Measurements from ENCODE around the gene CASP6.
"Not testable (repeated sequence)": the region's sequence is repeated elsewhere in the genome, so short reads cannot be mapped to it uniquely, and the experiment has no call there.

The CASP6 gene

GRCh38 chr4:109719604-109720003, 16.4 kb upstream of the CASP6 start:
- DNase-seq (ENCODE audit: low spot score) = no peak

- DNase-seq (ENCODE audit: low spot score) = no peak
Measured at GRCh38 chr4:109718759-109719158, 15.5 kb upstream of the CASP6 start.

DNA sequence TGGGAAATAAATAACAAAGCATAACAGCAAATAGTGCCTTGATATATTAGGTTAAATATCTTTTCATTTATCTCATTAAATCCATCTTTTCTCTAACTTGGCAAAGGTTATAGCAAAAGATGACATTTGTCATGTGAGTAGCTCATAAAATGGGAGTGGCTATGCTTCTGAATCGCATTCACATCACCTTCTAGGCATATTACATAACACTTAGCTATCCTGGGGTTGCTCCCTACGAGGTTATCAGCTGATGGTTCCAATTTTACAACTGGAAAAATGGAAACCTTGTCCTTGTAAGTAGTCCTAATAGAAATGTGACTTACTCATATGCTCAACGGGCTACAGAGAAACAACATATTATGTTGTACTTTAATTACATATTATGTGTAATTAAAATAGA, 10.3 kb upstream of the CASP6 start:
- DNase-seq (ENCODE audit: low spot score) = no peak

DNA sequence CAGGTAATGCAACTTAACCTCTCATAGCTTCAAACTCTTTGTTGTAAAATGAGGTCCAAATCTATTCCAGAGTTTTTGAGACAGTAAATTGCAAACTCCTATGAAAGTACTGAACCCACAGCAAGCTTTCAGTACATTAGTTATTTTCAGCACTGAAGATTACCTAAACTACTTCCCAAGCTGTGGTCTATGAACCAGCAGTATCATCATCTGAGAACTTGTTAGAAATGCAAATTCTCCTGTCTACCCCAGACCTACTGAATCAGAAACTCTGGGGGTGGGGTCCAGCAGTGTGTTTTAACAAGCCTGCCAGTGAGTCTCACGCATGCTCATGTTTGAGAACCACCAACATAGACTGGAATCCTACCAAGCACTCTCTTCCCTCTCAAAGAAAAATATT, 5.7 kb upstream of the CASP6 start:
- no peak for DNase-seq (ENCODE audit: low spot score)

DNA sequence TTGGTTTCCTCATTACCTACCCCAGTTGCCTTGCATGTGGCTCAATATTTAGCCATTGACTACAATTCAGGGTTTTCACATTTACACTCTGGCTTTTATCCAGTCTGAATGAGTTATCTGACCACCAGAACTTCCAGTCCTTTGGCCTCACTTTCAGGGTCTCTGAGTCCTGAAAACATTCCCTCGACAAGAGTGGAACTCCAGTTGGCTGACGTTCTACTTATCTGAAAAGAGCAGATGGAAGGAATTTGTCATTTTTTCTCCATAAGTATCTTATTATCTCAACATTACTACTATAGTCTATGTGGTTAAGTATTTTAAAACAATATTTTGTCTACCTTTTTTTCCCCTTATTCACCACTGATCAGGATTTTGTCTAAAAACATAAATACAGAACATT, 5.2 kb upstream of the CASP6 start:
- DNase-seq (ENCODE audit: low spot score) = no peak

GRCh38 chr4:109703664-109704361, 568 bp upstream of the CASP6 start:
- no peak for DNase-seq (ENCODE audit: low spot score)

DNA sequence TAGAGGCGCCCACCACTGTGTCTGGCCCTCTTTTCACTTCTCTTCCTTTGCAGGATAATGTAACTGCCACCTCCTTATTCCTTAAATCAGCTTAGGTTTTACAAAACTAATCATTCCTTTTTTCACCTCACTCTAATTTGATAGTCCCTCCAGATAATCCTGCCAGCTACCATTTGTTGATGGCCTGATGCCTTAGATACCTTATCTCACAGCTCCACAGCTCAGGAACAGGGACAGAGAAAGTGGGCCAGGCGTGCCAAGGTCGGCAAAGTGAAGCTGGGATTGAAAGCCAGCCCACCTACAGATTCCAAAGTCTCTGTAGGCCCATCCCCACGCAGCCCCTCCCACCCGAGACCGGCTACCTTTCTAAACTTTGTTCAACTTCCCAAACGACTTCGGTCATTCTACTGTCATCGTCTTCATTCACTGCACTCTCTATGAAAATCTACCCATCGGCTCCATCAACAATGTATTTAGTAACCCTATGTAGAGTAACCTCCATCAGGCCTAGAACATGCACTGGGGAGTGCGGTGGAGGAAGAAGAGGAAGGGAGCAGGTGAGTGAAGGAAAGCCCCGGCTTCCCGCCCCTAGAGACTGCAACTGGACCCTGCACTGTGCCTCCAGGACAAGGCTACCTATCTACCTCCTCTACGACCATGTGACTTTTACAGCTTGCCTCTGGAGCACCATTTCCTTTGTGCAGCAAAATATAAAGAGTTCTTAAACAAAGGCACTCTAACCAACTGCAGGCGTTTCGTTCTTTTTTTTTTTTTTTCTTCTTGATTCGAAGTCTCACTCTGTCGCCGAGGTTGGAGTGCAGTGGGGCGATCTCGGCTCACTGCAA, 1.5 kb downstream of the CASP6 start:
- DNase-seq (ENCODE audit: low spot score) = peak; percentile 52

DNA sequence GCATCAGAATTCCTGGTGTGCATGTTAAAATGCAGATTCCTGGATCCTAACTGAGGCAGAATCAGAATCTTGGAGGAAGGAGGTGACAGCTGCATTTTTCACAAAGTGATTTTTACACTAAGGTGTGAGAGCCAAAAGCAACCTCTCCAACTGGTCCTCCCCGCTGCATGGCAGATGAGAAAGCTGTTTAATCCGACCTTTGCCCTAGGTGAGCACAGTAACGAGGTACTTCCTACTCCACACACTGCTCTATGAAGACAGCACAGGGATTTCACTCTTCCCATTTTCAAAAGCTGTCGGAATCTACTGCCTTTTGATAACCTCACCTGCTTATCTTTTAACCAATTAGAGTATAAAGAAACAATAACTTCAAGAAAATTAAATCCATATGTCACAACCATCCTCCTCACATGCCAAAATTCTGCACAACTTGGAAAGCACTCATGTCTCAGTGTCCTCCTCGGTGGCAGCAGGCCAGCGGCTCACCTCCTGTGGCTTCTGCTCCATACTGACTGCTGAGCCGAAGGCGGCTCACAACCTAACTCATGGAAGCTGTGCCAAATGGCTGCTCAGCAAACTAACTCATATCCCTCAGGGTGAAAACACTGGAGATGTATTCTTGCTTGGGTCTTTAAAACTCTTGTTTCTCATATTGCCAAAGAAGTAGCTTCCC, 3.6 kb downstream of the CASP6 start:
- DNase-seq (ENCODE audit: low spot score) = no peak

GRCh38 chr4:109698656-109699055, 4.6 kb downstream of the CASP6 start:
- DNase-seq (ENCODE audit: low spot score) = no peak

- DNase-seq (ENCODE audit: low spot score) = no peak
Measured at GRCh38 chr4:109691411-109691920, 11.8 kb downstream of the CASP6 start.

GRCh38 chr4:109690690-109691410, 12.4 kb downstream of the CASP6 start:
- DNase-seq (ENCODE audit: low spot score) = no peak

DNA sequence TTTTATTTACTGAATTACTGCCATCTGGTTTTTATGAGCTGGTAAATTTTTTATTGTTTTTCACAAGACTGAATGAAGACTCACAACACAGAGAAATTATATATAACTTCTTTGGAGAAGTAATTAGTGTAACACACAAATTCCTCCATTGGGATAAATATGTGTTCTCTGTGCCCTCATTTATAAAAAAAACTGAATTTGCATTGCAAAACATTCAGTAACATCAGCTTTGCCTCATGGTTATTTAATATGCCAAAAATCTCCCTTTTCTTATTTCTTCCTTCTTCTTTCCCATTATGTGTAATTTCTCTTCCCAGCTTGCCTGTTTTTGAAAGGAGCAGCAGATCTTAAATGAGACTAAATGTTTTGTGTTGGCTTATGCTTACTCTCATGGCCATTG, 18.5 kb downstream of the CASP6 start:
- DNase-seq (ENCODE audit: low spot score) = no peak

DNA sequence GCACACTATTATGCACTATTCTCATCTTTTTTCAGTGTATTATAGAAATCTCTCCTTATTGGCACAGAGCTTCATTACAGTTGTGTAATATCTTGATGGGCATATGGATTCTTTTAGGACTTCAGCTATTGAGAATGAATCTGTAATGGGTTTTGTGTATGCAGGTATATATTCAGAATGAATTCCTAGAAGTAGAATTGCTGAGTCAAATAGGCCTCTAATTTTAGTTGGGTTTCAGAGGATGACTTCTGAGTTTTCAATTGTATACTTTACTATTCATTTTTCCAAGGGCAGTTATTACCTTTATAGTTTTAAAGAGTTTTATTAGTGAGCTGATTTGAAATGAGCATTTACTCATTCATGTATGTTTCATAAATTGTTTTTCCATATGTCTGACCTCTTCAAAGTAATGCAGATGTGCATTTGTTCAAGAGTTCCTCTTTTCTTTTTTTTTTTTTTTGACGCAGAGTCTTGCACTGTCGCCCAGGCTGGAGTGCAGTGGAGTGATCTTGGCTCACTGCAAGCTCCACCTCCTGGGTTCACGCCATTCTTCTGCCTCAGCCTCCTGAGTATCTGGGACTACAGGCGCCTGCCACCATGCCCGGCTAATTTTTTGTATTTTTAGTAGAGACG, 19.5 kb downstream of the CASP6 start:
- DNase-seq (ENCODE audit: low spot score) = no peak

- DNase-seq (ENCODE audit: low spot score) = no peak
Measured at GRCh38 chr4:109682875-109683274, 20.4 kb downstream of the CASP6 start.

- not testable (repeated sequence) for DNase-seq (ENCODE audit: low spot score)
Measured at GRCh38 chr4:109678925-109679324, 24.3 kb downstream of the CASP6 start.

DNA sequence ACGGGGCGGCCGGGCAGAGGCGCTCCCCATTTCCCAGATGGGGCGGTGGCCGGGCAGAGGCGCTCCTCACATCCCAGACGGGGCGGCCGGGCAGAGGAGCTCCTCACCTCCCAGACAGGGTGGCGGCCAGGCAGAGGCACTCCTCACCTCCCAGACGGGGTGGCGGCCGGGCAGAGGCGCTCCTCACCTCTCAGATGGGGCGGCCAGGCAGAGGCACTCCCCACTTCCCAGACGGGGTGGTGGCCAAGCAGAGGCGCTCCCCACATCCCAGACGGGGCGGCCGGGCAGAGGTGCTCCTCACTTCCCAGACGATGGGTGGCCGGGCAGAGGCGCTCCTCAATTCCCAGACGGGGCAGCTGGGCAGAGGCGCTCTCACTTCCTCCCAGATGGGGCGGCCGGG, 24.8 kb downstream of the CASP6 start:
- not testable (repeated sequence) for DNase-seq (ENCODE audit: low spot score)

- no peak for DNase-seq (ENCODE audit: low spot score)
Measured at GRCh38 chr4:109676886-109677285, 26.4 kb downstream of the CASP6 start.

DNA sequence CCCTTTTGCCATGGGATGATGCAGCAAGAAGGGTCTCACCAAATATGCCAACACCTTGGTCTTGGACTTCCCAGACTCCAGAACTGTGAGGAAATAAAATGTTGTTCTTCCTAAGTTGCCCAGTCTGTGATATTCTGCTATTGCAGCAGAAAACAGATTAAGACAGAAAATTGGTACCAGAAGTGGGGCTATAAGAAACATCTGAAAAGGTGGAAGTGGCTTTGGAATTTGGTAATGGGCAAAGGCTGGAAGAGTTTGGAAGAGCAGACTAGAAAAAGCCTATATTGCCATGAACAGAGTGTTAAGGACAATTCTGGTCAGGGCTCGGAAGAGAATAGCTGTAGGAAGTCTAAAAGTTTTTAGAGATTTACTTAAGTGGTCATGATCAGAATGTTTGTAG, 27.4 kb downstream of the CASP6 start:
- DNase-seq (ENCODE audit: low spot score) = no peak

DNA sequence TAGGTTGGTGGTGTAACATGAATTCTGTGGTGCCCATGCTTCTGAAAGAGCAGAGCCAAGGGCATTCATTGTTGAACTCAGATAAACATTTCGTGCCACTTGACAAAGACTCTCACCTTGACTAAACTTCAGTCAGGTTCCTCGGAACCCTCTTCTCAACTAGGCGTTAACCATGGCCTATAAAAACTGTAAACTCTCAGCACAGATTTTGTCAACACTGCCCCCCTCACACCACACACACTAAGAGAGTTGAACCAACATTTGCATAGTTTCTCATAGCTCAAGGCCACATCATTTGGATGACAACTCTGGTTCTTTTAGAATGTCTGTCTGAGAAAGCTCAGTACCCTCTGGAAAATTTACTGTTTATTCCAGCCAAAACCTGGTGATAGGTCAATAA, 28.1 kb downstream of the CASP6 start:
- DNase-seq (ENCODE audit: low spot score) = no peak

DNA sequence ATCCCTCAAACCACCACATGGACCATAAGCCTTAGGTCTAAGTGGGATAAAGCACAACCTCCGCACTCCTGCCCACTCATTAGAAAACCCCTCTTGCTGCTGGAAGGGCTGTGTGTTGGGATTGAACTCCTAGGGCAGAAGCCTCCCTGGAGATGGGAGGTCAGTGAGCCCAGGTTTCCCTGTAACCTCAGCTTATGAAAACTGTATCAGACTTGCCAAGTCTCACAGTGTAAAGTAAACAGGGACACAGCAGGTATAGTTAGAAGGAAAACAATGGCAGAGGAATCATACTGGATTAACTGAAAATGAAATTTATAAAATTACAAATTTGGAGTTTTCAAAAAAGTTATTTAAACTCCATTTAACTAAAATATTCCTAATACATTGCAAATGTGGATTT, 29.9 kb downstream of the CASP6 start:
- DNase-seq (ENCODE audit: low spot score) = no peak

DNA sequence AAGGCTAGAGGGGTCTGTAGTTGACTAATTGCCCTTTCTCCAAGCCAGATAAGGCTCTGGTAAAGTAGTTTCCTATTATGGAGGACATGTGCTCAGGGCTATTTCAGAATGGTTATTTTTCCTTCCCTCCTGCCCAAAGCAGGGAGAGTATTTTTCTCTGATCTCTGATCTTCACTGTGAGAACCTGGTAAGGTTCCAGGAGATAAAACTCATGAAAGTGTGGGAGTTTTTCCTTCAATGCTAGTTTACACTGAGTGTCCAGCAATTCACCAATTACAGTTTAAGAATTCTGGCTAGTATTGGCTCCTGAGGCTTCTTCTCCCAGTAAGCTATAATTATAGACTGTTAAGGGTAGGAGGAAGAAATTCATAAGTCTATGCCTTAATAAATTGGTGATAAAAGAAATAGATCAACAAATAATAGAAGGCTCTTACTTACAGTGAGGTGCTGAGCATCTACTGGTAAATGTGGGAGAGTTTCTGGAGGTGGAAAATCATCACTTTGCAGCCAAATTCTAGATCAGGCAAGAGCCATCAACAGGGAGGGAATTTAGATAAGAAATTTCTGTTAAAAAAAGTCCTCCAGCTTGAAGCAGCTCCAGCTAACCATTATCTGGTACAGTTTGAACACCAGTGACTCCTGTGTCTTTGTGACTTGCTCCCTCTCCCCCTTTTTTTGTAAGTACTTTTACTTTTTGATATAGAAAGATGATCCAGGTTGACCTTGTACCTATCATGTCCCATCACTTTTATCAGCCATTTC, 30.9 kb downstream of the CASP6 start:
- DNase-seq (ENCODE audit: low spot score) = no peak
